MCF 10A (cell line): ENCODE data around the gene BTN2A1. TPM values are rescaled to one million over a fixed set of nuclear protein-coding genes. Genes with fewer than 3 reads are reported as not detected.

Experiments
- BruUV-seq: library from RNA; stranded (reverse); fragments of 400-500 nt; replicated peaks from 2 replicates; lab custom pipeline; 2021; lab: Mats Ljungman, UMichigan
- CTCF ChIA-PET: fragments of 300-600 bp; sonication (Branson Sonifier 250); formaldehyde crosslinking; extraction: SDS; loops from one replicate; lab custom pipeline; 2021; ENCODE audit warnings: antibody characterized with exemption, inconsistent platforms; lab: Yijun Ruan, JAX
- POLR2A ChIA-PET: fragments of 300-600, 350-650 bp; sonication (Branson Sonifier 250); formaldehyde crosslinking; extraction: SDS; loops from one replicate; lab custom pipeline; 2020; ENCODE audit warnings: antibody characterized with exemption, inconsistent platforms; lab: Yijun Ruan, JAX
- DNase-seq: peaks from one replicate; pipeline ENCODE4 v3.0.0-alpha.2; 2018; ENCODE audit not compliant: unreplicated experiment
- H3K27ac Mint-ChIP-seq: one replicate; pipeline ENCODE4 v1.8.0; 2022; ENCODE audit warnings: mild to moderate bottlenecking, low read depth, mixed read lengths; ENCODE audit not compliant: unreplicated experiment
- H3K27me3 Mint-ChIP-seq: one replicate; pipeline ENCODE4 v1.8.0; 2022; ENCODE audit warnings: mixed read lengths; ENCODE audit not compliant: insufficient read depth, unreplicated experiment
- H3K36me3 Mint-ChIP-seq: one replicate; pipeline ENCODE4 v1.8.0; 2022; ENCODE audit warnings: mild to moderate bottlenecking, moderate library complexity, mixed read lengths; ENCODE audit not compliant: insufficient read depth, unreplicated experiment
- H3K4me1 Mint-ChIP-seq: one replicate; pipeline ENCODE4 v1.8.0; 2022; ENCODE audit warnings: mixed read lengths; ENCODE audit not compliant: insufficient read depth, unreplicated experiment
- H3K4me3 Mint-ChIP-seq: one replicate; pipeline ENCODE4 v1.8.0; 2022; ENCODE audit warnings: mild to moderate bottlenecking, moderate library complexity, mixed read lengths; ENCODE audit not compliant: unreplicated experiment
- H3K9me3 Mint-ChIP-seq: one replicate; pipeline ENCODE4 v1.8.0; 2022; ENCODE audit warnings: mixed read lengths; ENCODE audit not compliant: unreplicated experiment
- intact Hi-C: fragments of 100-400 bp; cut with micrococcal nuclease; formaldehyde crosslinking; loops from 2 replicates; pipeline ENCODE4 v1.14.1; 2022
- total RNA-seq: library from RNA; stranded (reverse); gene quantifications from 2 replicates; pipeline ENCODE4 v1.2.3, GENCODE V29; 2022
- TF ChIP-seq, protein P1 (sequence below): fragments of 200-600 bp; IDR thresholded peaks from one replicate; pipeline ENCODE4 v1.8.0; 2022; ENCODE audit warnings: antibody characterized with exemption, mild to moderate bottlenecking; ENCODE audit not compliant: unreplicated experiment

Gene BTN2A1
- total RNA-seq, 1 experiment from 2014 or later: 14.6 TPM

DNA sequence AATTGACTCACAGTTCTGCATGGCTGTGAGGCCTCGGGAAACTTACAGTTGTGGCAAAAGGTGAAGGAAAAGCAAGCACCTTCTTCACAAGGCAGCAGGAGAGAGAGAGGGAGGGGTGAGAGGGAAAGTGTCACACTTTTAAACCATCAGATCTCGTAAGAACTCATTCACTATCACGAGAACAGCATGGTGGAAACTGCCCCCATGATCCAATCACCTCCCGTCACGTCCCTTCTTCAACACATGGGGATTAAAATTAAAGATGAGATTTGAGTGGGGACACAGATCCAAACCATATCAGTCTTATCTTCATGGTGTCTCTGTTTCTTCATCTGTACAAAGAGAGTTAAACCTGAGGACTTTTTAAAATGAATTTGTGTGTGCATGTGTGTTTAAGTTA, 28.6 kb downstream of the BTN2A1 start:
- no peak for DNase-seq
- peaks cover 7% of the 10 kb centered on the region for H3K36me3 Mint-ChIP-seq
- H3K9me3 Mint-ChIP-seq: no peaks in the 10 kb centered on the region
- TF ChIP-seq, protein P1, sequence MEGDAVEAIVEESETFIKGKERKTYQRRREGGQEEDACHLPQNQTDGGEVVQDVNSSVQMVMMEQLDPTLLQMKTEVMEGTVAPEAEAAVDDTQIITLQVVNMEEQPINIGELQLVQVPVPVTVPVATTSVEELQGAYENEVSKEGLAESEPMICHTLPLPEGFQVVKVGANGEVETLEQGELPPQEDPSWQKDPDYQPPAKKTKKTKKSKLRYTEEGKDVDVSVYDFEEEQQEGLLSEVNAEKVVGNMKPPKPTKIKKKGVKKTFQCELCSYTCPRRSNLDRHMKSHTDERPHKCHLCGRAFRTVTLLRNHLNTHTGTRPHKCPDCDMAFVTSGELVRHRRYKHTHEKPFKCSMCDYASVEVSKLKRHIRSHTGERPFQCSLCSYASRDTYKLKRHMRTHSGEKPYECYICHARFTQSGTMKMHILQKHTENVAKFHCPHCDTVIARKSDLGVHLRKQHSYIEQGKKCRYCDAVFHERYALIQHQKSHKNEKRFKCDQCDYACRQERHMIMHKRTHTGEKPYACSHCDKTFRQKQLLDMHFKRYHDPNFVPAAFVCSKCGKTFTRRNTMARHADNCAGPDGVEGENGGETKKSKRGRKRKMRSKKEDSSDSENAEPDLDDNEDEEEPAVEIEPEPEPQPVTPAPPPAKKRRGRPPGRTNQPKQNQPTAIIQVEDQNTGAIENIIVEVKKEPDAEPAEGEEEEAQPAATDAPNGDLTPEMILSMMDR: no peak
- no peaks in the 10 kb centered on the region for H3K27me3 Mint-ChIP-seq
- H3K4me3 Mint-ChIP-seq: no peak overlapping the region
- no TSS peak for BruUV-seq
- no peaks in the 10 kb centered on the region for H3K4me1 Mint-ChIP-seq
- no peak overlapping the region for H3K27ac Mint-ChIP-seq
- ChIA-PET CTCF (no interaction called here), POLR2A (no interaction called here)
- intact Hi-C loops: no loop called here

GRCh38 chr6:26487466-26487865, 29.7 kb downstream of the BTN2A1 start:
- ChIA-PET CTCF (no interaction called here), POLR2A (interaction anchor here (0.6 to 1.5 kb wide), 2 partner anchors 9 to 33 kb away, joined by 3 to 4 read pairs; no protein-coding TSS in a partner anchor)
- Mint-ChIP-seq H3K4me3 (no peak overlapping the region), H3K27me3 (no peaks in the 10 kb centered on the region), H3K27ac (no peak overlapping the region), H3K36me3 (peaks cover 7% of the 10 kb centered on the region), H3K9me3 (no peaks in the 10 kb centered on the region), H3K4me1 (no peaks in the 10 kb centered on the region)
- DNase-seq: no peak
- intact Hi-C loops: no loop called here
- TF ChIP-seq, protein P1: no peak
- BruUV-seq: no TSS peak

DNA sequence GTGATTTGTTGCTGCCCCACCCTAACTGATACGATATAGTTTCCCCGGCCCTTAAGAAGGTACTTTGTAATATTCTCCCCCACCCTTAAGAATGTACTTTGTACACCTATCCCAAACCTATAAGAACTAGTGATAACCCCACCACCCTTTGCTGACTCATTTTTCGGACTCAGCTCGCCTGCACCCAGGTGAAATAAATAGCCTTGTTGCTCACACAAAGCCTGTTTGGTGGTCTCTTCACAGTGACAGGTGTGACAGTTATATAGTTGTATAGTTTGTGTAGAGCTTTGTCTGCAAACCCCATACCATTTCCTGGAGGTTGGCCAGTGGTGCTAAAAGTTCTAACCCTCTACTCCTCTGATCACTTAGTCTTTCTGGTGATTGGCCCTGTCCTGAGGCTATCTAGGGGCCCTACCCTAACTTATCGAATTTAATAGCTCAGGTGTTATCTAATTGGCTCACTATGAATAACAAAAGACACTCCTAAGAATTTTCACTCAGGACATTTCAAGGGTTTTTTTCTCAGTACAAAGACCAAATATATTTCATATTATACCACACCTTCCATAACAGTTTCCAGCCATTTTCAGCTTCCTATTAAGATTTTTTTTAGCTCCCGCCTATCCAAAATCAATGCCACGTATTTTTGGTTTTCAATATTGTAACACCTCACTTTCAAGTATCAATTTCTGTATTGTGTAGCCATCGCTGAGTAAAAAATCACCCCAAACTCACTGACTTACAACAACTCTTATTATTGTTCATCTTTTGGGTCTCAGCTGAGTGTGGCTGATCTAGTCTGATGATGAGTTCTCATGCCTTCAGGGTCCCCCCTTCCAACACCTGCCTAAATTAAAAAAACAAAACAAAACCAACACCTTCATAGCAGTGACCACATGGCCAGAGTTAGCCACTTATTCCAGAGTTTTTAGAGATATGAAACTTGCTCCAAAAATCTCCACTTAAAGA, 32.5 kb downstream of the BTN2A1 start:
- no peaks in the 10 kb centered on the region for H3K4me1 Mint-ChIP-seq

More for the DNA sequence above, 32.5 kb downstream of the BTN2A1 start:
- BruUV-seq: no TSS peak
- intact Hi-C loops: no loop called here
- Mint-ChIP-seq H3K36me3 (peaks cover 7% of the 10 kb centered on the region), H3K27me3 (no peaks in the 10 kb centered on the region), H3K4me3 (no peak overlapping the region), H3K9me3 (no peaks in the 10 kb centered on the region), H3K27ac (no peak overlapping the region)
- no peak for DNase-seq
- ChIA-PET POLR2A (interaction anchor here (0.6 to 1.2 kb wide), 3 partner anchors 16 to 903 kb away, joined by 3 to 4 read pairs (median 3); no protein-coding TSS in a partner anchor), CTCF (interaction anchor here (0.6 to 1.0 kb wide), 3 partner anchors 11 to 16 kb away, joined by 3 to 7 read pairs (median 3); no protein-coding TSS in a partner anchor)
- TF ChIP-seq, protein P1: no peak
